GM19035 (cell line): ENCODE data around the gene SNX9.
A peak's percentile ranks its signal among the peaks of the same experiment; 100 is the strongest.
"Not testable (repeated sequence)": the region's sequence is repeated elsewhere in the genome, so short reads cannot be mapped to it uniquely, and the experiment has no call there.

Experiments
- ATAC-seq: cut with Tn5 transposase; IDR thresholded peaks from one replicate; pipeline ENCODE4 v1.9.1; 2021; ENCODE audit not compliant: unreplicated experiment

SNX9 gene

GRCh38 chr6:157967486-157967885 lies 144.4 kb downstream of the SNX9 start:
- ATAC-seq: no peak

- ATAC-seq: not testable (repeated sequence)
Measured at GRCh38 chr6:157972177-157972576, 149.1 kb downstream of the SNX9 start.

DNA sequence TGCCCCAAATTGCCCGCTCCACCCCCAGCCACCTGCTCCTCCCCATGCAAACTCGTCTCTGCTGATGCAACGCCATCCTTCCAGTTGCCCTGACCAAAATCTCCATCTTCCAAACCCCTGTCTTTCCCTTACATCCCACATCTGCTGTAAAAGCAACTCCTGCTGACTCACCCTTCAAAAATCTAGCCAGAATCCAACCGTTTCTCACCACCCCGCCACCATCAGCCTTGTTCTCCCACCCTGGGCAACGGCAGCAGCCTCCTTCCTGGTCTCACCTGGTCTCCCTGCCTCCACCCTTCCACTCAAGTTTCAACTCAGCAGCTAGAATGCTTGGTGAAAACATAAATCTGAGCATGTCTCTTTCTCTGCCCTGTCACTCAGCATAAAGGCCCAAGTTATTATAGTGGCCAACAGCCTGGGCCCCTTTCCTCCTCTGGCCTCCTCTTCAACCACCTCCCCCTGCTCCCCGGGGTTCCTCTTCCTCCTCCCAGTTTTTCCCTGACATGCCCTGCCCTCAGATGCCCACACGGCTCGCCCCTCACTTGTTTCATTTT lies 151.4 kb downstream of the SNX9 start:
- no peak for ATAC-seq

GRCh38 chr6:157974967-157975366 lies 151.9 kb downstream of the SNX9 start:
- no peak for ATAC-seq

- ATAC-seq: no peak
Measured at GRCh38 chr6:157975456-157975855, 152.4 kb downstream of the SNX9 start.

GRCh38 chr6:157976345-157977175 lies 153.5 kb downstream of the SNX9 start:
- ATAC-seq: no peak

DNA sequence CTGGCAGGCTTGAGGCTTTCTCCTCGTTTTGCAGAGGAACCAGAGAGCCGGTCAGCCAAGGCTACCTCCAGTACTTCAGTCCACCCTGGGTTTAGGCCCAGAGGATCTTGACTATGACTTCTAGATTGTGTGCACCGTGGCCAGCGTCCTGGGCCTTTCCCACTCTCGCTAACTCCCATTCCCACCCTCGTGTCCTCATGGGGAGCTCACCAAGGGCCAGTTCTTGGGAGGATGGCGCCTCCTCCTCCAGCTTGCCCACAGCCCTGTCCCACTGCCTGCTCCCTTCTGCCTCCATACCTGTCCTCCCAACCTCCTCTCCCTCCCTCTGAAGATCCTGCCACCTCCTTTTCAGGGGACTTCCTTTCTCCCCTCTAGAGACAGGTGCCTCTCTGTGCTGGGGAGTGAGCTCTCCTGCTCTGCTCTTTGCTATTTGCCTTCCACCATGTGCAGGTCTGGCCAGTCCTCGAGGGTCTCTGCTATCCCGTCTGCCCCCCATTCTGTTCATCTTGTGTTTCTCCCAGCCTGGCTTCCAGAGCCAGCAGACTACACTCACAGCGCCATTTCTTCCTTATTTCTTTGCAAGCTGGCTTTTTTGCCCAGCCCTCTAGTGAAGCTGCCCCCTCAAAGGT lies 154.2 kb downstream of the SNX9 start:
- ATAC-seq: no peak

DNA sequence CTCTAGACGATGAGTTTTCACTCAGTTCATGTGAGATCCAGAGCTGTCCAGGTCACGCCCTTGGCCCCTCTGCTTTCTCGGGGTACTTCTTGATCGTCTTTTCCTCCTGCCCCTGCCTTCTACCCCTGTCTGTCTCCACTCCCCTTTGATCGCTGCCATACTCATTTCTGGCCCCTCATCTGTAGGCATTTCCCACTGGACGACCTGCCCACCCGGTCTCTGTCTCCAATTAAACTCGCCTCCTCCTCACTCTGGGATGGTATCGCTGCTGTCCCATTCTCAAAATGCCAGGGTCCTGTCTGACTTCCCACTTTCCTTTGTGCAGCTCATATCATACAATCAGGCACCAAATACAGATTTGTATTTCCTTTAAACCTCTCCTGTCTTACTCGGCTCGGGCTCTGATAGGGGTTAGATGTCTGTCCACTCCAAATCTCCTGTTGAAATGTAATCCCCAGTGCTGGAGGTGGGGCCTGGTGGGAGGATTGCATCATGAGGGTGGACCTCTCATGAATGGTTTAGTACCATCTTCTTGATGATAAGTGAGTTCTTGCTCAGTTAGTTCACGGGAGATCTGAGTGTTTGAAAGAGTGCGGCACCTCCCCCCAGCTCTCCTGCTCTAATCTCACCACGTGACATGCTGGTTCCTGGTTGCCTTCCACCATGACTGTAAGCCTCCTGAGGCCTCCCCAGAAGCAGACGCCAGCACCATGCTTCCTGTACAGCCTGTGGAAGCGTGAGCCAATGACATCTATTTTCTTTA lies 155.2 kb downstream of the SNX9 start:
- no peak for ATAC-seq

DNA sequence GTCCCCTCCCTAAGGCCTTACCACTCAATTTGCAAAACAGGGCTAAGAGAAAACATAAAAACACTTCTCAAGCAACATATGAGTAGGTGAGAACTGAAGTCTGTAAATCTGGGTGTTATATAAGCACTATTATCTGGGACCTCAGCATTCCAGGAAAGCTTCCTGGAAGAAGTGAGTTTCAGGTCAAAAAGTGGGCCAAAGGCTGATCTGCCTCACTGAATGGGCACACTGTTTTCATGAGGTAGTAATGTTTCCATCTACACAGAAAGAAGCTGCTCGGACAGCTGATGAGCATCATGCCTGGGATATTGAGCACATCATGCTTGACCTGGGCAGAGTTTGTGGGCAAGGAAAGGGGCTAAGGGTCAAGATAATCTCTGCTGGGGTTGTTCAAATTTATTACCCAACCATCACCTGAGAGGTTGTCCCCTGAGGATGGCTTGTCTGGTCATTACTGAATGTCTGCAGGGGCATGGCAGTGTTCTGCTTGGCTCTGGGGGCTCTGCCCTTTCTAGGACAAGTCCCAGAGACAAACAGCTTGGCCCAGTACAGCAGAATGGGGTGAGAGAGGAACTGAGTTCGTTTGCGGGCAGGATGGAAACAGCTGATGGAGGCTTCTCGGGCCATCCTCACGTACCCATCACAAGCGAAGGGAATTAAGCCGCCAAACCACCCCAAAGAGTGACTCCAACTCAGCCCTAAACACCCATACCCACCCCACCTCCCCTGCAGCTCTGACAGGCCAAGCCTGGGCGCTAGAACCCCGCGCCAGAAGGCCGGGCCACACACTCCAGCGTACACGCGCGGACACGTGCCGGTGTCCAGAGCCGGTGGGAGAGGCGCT lies 157.5 kb downstream of the SNX9 start:
- peak; percentile 8 for ATAC-seq

GRCh38 chr6:157981132-157981394 lies 158.0 kb downstream of the SNX9 start:
- ATAC-seq: peak; percentile 36

DNA sequence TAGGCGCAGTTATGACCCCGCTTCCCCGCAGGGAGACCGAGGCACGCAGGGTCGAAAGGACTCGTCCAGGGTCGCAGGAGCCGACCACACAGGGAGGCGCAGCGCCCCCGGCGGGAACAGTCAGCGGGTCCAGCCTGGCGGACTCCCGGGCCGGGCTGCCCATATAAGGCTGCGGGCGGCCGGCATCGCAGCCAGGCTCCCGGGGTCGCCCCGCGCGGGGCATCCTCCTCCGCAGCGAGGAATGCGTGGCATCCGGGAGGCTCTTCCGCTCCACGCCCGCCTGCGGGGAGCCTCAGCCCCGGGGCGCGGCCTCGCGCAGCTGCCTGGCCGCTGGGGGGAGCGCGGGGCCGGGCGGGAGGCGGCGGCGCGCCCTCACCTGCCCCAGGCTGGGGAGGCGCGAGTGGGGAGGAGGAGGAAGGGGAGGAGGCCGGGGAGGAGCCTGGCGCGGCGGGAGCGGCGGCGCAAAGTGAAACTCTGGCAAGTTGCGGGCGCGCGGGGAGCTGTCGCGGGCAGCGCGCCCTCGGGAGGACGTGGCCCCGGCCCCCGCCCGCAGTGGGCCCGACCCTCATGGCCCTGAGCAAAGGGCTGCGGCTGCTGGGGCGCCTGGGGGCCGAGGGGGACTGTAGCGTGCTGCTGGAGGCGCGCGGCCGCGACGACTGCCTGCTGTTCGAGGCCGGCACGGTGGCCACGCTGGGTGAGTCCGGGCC lies 158.5 kb downstream of the SNX9 start, which contains the start of gene SYNJ2:
TSS of gene SYNJ2 (plus strand) at position 469 of the 707 bp plus-strand sequence. CDS start at position 568, 99 bp downstream.
- ATAC-seq: peak; percentile 76

DNA sequence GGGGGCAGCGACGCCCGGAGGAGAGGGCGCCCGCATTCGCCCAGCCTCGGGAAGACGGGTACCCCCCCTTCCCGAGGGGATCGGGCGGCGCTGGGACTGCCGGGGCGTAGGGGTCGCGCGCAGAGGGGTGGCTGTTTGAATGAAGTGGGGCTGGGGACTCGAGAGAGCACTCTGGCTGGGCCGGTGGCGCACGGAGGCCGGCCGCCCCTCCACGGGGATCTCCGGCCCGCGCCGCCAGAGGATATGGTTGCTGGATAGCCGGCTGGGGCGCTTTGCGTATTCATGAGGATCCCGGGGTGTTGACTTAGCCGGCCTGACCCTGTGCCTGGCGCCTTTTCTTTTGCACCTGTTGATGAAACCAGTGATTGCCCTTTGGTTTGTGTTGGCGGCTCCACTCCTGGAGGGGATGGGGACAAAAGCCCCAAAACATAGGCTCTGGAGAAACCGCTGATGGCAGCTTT lies 159.1 kb downstream of the SNX9 start:
- ATAC-seq: peak; percentile 32

GRCh38 chr6:157982563-157983405 lies 159.7 kb downstream of the SNX9 start:
- ATAC-seq: no peak

- no peak for ATAC-seq
Measured at GRCh38 chr6:157983406-157984119, 160.5 kb downstream of the SNX9 start.

DNA sequence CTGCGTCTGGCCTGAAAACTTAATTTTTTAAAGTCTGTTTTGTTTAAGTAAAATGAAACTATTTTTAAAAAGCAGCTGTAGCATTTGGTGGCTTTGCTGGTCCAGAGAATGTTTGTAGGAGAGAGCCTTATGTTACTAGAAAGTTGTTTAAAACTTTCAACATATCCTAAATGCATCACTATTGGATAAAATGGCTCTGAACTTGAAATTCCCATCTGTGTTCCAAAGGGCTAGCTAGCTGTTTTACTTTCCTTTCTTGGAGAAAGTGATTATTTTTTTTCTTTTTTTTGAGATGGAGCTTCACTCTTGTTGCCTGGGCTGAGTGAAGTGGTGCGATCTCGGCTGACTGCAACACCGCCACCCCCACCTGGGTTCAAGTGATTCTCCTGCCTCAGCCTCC lies 161.1 kb downstream of the SNX9 start:
- ATAC-seq: no peak

- no peak for ATAC-seq
Measured at GRCh38 chr6:157984686-157985225, 161.7 kb downstream of the SNX9 start.

DNA sequence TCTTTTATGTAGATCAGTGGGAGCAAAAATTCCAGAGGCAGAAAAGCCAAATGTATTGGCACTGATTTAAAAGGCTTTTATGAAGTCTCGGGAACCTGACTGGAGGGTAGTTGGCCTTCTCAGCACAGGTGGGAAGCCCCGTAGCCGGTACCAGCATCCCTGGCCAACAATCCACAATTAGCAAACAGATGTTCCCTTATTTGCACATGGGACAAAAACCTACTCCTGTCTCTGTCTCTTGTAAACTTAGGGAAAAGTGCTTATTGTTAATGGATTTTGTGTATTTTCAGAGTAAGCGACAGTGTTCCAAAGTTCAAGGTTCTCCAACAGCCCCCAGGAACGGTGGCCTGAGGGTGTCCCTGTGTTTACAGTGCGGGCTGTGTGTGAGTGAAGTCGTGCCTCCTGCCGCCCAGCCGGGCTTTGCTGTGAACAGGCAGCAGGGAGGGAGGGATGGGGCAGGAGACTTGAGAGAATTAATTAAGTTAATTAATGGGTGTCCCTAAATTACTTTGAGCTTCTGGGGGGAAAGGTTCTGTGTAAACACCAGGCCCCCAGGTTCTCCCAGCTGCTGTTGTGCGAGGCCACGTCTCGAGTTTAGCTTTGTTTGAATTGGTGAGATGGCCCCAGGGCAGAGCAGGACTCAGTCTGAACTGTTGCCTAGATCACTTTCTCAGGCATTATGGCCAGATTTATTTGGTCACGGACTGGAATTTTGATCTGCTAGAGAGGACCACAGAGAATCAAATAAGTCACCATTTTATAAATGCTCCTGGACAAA lies 162.5 kb downstream of the SNX9 start:
- no peak for ATAC-seq
